Peyer's patch (tissue), 4 donors: ENCODE results near the gene ARPC3.
"Not testable (repeated sequence)": the region's sequence is repeated elsewhere in the genome, so short reads cannot be mapped to it uniquely, and the experiment has no call there.

ENCODE experiments used
- POLR2A ChIP-seq, 2 donors: fragments of 450-650 bp; IDR thresholded peaks; one replicate each; pipeline ENCODE4 v1.5.1; 2017; ENCODE audit warnings: antibody characterized with exemption in 2 of 2, mild to moderate bottlenecking in 2 of 2, moderate library complexity in 2 of 2
- TF ChIP-seq, protein P1 (sequence below), 6 experiments: fragments of 450-650 bp in 4 of 6; fragments of 200-600 bp in 2 of 6; sonication (generic) in 1 of 6; IDR thresholded peaks; one replicate each; pipeline ENCODE4 v1.5.1; 2017 to 2019; ENCODE audit warnings: antibody characterized with exemption in 6 of 6, mild to moderate bottlenecking in 3 of 6, moderate library complexity in 1 of 6

DNA sequence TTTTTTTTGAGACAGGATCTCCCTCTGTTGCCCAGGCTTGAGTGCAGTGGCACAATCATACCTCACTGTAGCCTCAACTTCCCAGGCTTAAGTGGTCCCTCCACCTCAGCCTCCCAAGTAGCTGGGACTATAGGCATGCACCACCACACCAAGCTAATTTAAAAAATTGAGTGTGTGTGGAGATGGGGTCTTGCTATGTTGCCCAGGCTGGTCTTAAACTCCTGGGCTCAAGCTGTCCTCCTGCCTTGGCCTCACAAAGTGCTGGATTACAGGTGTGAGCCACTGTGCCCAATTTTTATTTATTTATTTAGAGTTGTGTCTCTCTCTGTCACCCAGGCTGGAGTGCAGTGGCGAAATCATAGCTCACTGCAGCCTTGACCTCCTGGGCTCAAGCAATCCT lies 29.5 kb downstream of the ARPC3 start:
- not testable (repeated sequence) for TF ChIP-seq POLR2A (IDR thresholded peaks at IDR 0.05)
- TF ChIP-seq, protein P1, sequence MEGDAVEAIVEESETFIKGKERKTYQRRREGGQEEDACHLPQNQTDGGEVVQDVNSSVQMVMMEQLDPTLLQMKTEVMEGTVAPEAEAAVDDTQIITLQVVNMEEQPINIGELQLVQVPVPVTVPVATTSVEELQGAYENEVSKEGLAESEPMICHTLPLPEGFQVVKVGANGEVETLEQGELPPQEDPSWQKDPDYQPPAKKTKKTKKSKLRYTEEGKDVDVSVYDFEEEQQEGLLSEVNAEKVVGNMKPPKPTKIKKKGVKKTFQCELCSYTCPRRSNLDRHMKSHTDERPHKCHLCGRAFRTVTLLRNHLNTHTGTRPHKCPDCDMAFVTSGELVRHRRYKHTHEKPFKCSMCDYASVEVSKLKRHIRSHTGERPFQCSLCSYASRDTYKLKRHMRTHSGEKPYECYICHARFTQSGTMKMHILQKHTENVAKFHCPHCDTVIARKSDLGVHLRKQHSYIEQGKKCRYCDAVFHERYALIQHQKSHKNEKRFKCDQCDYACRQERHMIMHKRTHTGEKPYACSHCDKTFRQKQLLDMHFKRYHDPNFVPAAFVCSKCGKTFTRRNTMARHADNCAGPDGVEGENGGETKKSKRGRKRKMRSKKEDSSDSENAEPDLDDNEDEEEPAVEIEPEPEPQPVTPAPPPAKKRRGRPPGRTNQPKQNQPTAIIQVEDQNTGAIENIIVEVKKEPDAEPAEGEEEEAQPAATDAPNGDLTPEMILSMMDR (IDR thresholded peaks at IDR 0.05), result not testable (repeated sequence)
